HFFc6 (cell line): Measurements from ENCODE around the gene LRP4. TPM values are rescaled to one million over a fixed set of nuclear protein-coding genes. Genes with fewer than 3 reads are reported as not detected.

ENCODE experiments used
- DNase-seq: peaks from one replicate; pipeline ENCODE4 v3.0.0-alpha.2; 2018
- H3K27ac Mint-ChIP-seq: 2 replicates; pipeline ENCODE4 v1.8.0; 2020; ENCODE audit warnings: mild to moderate bottlenecking, mixed read lengths
- H3K27me3 Mint-ChIP-seq: 2 replicates; pipeline ENCODE4 v1.8.0; 2021; ENCODE audit warnings: mild to moderate bottlenecking, moderate library complexity, mixed read lengths; ENCODE audit not compliant: insufficient read depth
- H3K36me3 Mint-ChIP-seq: 2 replicates; pipeline ENCODE4 v1.8.0; 2021; ENCODE audit warnings: low read depth, mixed read lengths
- H3K4me1 Mint-ChIP-seq: 2 replicates; pipeline ENCODE4 v1.8.0; 2020; ENCODE audit warnings: low read depth, mixed read lengths
- H3K4me3 Mint-ChIP-seq: 2 replicates; pipeline ENCODE4 v1.8.0; 2020; ENCODE audit warnings: mild to moderate bottlenecking, moderate library complexity, mixed read lengths
- H3K9me3 Mint-ChIP-seq: 2 replicates; pipeline ENCODE4 v1.8.0; 2020; ENCODE audit warnings: mild to moderate bottlenecking, mixed read lengths
- total RNA-seq, 6 experiments: library from RNA; stranded (reverse); fragmentation: NEBNext Ultra II Directional; extraction: Animal tissue kit (Norgen Biotek cat#: 25700); gene quantifications; 2 replicates in 1 of 6; 3 replicates in 5 of 6; pipeline ENCODE4 v1.2.3, GENCODE V29; 2021
- TF ChIP-seq, protein P1 (sequence below): fragments of 200-600 bp; sonication (generic); IDR thresholded peaks from 2 replicates; pipeline ENCODE4 v1.5.0; 2021; ENCODE audit warnings: antibody characterized with exemption, mild to moderate bottlenecking

Gene LRP4
- total RNA-seq, 6 experiments from 2014 or later: 1.4 to 2.1 (median 1.8) TPM

- DNase-seq: no peak
- H3K36me3 Mint-ChIP-seq: peaks cover 7% of the 10 kb centered on the region; the same call in 1 of the 2 replicates
- H3K27me3 Mint-ChIP-seq: no peaks in the 10 kb centered on the region; the same call in 1 of the 2 replicates
- H3K4me3 Mint-ChIP-seq: no peak overlapping the region
- peaks cover 29% of the 10 kb centered on the region for H3K4me1 Mint-ChIP-seq
- TF ChIP-seq, protein P1, sequence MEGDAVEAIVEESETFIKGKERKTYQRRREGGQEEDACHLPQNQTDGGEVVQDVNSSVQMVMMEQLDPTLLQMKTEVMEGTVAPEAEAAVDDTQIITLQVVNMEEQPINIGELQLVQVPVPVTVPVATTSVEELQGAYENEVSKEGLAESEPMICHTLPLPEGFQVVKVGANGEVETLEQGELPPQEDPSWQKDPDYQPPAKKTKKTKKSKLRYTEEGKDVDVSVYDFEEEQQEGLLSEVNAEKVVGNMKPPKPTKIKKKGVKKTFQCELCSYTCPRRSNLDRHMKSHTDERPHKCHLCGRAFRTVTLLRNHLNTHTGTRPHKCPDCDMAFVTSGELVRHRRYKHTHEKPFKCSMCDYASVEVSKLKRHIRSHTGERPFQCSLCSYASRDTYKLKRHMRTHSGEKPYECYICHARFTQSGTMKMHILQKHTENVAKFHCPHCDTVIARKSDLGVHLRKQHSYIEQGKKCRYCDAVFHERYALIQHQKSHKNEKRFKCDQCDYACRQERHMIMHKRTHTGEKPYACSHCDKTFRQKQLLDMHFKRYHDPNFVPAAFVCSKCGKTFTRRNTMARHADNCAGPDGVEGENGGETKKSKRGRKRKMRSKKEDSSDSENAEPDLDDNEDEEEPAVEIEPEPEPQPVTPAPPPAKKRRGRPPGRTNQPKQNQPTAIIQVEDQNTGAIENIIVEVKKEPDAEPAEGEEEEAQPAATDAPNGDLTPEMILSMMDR: no peak
- no peaks in the 10 kb centered on the region for H3K9me3 Mint-ChIP-seq
- no peak overlapping the region for H3K27ac Mint-ChIP-seq
These were observed 80.5 kb downstream of the LRP4 start for GRCh38 chr11:46837860-46838259.

DNA sequence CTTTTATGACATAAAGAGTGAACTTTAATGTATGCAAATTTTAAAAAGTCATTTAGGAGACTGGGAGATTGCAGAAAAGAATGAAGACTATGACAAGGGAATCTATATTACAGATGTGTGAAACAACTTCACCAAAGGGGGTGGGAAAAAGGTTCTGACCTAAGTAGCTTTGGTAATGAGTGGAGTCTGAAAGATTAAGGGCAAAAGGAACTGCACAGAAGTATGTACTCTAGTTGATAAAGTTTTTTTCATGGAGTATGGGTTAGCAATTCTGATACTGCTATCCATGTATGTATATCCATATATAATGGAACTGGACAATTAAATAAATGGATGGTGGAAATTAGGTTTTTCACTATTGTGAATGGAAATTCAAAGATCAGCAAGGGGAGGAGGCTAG is 81.5 kb downstream of the LRP4 start:
- Mint-ChIP-seq H3K27me3 (no peaks in the 10 kb centered on the region; the same call in 1 of the 2 replicates), H3K4me3 (no peak overlapping the region), H3K9me3 (no peaks in the 10 kb centered on the region), H3K4me1 (peaks cover 29% of the 10 kb centered on the region), H3K27ac (no peak overlapping the region), H3K36me3 (peaks cover under 1% of the 10 kb centered on the region; the same call in 1 of the 2 replicates)
- TF ChIP-seq, protein P1: no peak
- no peak for DNase-seq

GRCh38 chr11:46836431-46836830 is 81.9 kb downstream of the LRP4 start:
- Mint-ChIP-seq H3K9me3 (no peaks in the 10 kb centered on the region), H3K27ac (no peak overlapping the region), H3K36me3 (peaks cover under 1% of the 10 kb centered on the region; the same call in 1 of the 2 replicates), H3K27me3 (no peaks in the 10 kb centered on the region; the same call in 1 of the 2 replicates), H3K4me3 (no peak overlapping the region), H3K4me1 (peaks cover 26% of the 10 kb centered on the region)
- no peak for DNase-seq
- TF ChIP-seq, protein P1: no peak

DNA sequence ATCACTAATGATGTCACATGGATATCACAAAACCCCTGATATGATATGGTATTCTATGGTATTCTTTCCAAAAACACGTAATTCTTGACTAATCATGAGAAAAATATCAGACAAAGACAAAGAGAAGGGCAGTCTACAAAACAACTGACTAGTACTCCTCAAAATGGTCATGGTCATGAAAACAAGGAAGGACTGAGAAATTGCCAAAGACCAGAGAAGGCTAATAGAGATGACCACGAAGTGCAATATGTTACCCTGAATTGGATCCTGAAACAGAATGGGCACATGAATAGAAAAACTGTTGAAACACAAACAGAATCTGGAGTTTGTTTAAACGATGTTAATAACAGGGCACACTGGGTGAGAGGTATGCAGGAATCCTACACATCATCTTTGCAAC is 82.5 kb downstream of the LRP4 start:
- no peak overlapping the region for H3K27ac Mint-ChIP-seq
- no peak for DNase-seq
- H3K4me1 Mint-ChIP-seq: peaks cover 25% of the 10 kb centered on the region
- no peaks in the 10 kb centered on the region for H3K9me3 Mint-ChIP-seq
- H3K4me3 Mint-ChIP-seq: no peak overlapping the region
- no peaks in the 10 kb centered on the region; the same call in 1 of the 2 replicates for H3K27me3 Mint-ChIP-seq
- TF ChIP-seq, protein P1: no peak
- peaks cover 4% of the 10 kb centered on the region; the same call in 1 of the 2 replicates for H3K36me3 Mint-ChIP-seq

DNA sequence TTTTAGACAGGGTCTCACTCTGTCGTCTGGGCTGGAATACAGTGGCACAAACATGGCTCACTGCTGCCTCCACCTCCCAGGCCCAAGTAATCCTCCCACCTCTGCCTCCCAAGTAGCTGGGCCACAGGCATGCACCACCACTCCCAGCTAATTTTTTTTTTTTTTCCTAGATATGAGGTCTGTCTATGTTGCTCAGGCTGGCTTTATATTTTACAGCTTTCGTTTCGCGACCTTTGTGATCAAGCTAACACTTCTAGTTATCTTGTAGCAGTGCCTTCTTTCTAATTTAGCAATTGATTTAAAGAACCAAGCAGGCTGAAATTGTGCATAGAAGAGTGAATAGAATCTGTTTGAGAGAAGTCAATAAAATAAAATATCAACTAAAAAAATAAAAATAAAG is 83.5 kb downstream of the LRP4 start:
- TF ChIP-seq, protein P1: no peak
- H3K27me3 Mint-ChIP-seq: no peaks in the 10 kb centered on the region; the same call in 1 of the 2 replicates
- H3K27ac Mint-ChIP-seq: no peak overlapping the region
- H3K36me3 Mint-ChIP-seq: peaks cover 4% of the 10 kb centered on the region; the same call in 1 of the 2 replicates
- no peak overlapping the region for H3K4me3 Mint-ChIP-seq
- no peaks in the 10 kb centered on the region for H3K9me3 Mint-ChIP-seq
- DNase-seq: no peak
- peaks cover 27% of the 10 kb centered on the region for H3K4me1 Mint-ChIP-seq
